ENCODE results near the gene CKS1B.
A peak's percentile ranks its signal among the peaks of the same experiment; 100 is the strongest.

Gene CKS1B

GRCh38 chr1:154940651-154941194, 33.8 kb upstream of the CKS1B start:
- no peaks in the 10 kb centered on the region for H3K36me3 ChIP-seq (replicated peaks)
- H3K4me3 ChIP-seq, result no peak overlapping the region
- in situ Hi-C loops (cut with MboI; ENCODE audit: low sequenced_read_pairs), result no loop called here
- no peaks in the 10 kb centered on the region for H3K27me3 ChIP-seq (ENCODE audit: low read depth)
- H3K9me3 ChIP-seq, result no peaks in the 10 kb centered on the region
- peak in 1 of 2 experiments; percentile 63 for DNase-seq (ENCODE audit: low spot score in 2 of 2)
- peaks cover 28% of the 10 kb centered on the region for H3K4me1 ChIP-seq

DNA sequence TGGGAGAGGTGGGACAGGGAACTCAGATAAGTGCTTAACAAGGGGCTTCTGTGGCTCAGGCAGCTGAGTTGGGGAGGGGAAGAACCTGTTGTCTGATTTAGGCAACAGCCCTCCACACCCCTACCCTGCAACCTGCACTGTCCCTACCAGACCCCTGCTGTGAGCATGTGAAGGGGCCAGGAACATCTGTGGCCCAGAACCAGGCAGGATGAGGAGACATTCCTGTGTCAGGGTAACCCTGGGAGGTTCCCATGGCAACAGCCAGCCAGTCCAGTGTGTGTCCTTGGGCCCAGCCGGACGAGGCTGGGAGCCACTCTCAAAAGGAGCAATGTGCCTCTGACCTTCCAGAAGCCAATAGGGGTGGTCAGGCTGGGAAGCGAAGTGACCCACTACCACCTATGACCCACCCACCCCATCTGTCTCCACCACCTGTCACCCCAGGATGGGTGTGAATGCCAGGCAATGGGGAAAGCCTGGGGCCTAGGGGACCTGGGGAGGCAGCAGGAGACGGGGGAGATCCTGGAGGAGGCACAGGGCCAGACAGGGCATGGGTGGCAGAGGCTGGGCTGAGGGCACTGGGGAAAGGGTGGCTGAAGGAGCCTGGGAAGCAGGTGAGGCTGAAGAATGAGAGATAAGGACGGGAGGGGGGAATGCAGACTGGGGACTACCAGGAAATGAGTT, 33.0 kb upstream of the CKS1B start:
- H3K36me3 ChIP-seq (replicated peaks), result no peaks in the 10 kb centered on the region
- H3K4me1 ChIP-seq, result peaks cover 21% of the 10 kb centered on the region
- peak in 1 of 2 experiments; percentile 60 for DNase-seq (ENCODE audit: low spot score in 2 of 2)
- no peaks in the 10 kb centered on the region for H3K27me3 ChIP-seq (ENCODE audit: low read depth)
- in situ Hi-C loops (cut with MboI; ENCODE audit: low sequenced_read_pairs), result no loop called here
- no peak overlapping the region for H3K4me3 ChIP-seq
- H3K9me3 ChIP-seq, result no peaks in the 10 kb centered on the region

GRCh38 chr1:154943649-154944400, 30.7 kb upstream of the CKS1B start:
- no peaks in the 10 kb centered on the region for H3K36me3 ChIP-seq (replicated peaks)
- in situ Hi-C loops (cut with MboI; ENCODE audit: low sequenced_read_pairs), result no loop called here
- DNase-seq (ENCODE audit: low spot score in 2 of 2), result peak; percentile 58 to 75
- no peaks in the 10 kb centered on the region for H3K27me3 ChIP-seq (ENCODE audit: low read depth)
- no peak overlapping the region for H3K4me3 ChIP-seq
- H3K4me1 ChIP-seq, result peaks cover 19% of the 10 kb centered on the region
- no peaks in the 10 kb centered on the region for H3K9me3 ChIP-seq

DNA sequence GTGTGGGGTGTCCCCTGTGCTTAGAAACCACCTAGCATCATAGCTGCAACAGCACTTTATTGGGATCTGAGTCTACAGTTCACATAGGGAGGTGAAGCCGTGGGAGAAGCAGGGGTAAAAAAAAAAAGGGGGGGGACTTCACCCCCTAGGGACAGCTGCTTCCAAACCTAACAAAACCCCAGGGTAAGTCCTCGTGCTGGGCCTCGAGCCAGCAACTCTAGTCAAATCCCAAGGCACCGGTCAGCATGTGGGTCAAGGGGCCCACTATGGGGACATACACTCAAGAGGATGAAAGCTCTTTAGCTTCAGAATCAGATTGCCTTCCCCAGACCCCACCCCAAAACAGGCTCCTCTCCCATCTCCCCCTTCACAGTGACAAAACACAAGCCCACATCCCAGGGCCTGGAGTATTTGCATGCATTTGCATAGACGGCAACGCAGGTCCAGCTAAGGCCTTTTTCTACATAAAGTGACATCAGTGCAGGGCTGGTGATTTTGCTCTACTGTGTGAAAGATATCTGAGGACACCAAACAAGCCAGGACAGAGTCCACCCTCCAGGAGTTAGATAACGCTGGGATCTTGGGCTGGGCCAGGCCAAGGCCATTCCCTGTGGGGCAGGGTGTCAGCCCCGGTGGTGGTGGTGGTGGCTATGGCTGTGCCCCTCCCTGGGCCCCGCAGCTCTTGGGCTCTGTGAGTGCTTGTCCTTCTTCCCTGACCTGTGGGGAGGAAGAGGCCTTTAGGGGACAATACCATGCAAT, 29.9 kb upstream of the CKS1B start:
- no peak for DNase-seq (ENCODE audit: low spot score in 2 of 2)
- Histone ChIP-seq H3K4me1 (peaks cover 19% of the 10 kb centered on the region), H3K27me3 (ENCODE audit: low read depth) (no peaks in the 10 kb centered on the region), H3K4me3 (no peak overlapping the region), H3K9me3 (no peaks in the 10 kb centered on the region), H3K36me3 (replicated peaks) (no peaks in the 10 kb centered on the region)
- in situ Hi-C loops (cut with MboI; ENCODE audit: low sequenced_read_pairs), result no loop called here

DNA sequence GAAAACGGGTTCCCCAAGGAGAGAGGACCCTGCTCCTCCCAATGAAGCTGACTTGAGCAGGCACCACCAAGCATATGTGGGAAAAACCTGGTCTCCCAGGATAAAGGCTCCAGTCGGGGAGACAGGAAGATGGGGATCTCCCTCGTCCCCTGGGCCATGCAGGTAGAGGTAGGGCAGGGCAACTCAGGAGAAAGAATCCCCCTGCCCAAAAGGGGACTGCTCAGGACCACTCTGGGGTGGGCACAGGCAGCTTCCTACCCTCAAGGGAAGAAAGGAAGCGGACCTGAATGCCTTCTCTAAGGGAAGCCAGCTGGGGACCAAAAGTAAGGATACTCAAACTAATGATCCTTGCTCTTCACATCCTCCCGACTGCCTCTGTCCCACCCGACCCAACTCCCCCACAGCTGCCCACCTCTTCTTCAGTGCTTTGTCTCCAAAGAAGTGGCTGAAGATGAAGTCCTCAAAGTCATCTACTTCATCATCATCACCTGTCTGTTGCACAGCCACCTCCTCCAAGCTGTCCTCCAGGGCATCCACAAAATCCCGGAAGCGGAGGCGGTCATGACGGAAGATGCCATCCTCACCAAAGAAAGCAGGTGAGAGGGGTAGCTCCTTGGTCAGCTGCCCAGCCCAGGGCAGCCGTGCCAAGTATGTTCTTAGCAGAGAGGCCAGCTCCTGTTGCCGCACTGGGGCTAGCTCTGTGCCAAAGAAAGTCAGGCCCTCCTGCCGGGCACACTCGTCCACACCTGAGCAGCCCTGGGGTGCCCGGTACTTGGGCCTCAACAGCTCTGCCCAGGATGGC, 29.1 kb upstream of the CKS1B start:
- in situ Hi-C loops (cut with MboI; ENCODE audit: low sequenced_read_pairs), result no loop called here
- Histone ChIP-seq H3K27me3 (ENCODE audit: low read depth) (no peaks in the 10 kb centered on the region), H3K4me1 (peaks cover 15% of the 10 kb centered on the region), H3K9me3 (no peaks in the 10 kb centered on the region), H3K4me3 (no peak overlapping the region), H3K36me3 (replicated peaks) (no peaks in the 10 kb centered on the region)
- no peak for DNase-seq (ENCODE audit: low spot score in 2 of 2)

DNA sequence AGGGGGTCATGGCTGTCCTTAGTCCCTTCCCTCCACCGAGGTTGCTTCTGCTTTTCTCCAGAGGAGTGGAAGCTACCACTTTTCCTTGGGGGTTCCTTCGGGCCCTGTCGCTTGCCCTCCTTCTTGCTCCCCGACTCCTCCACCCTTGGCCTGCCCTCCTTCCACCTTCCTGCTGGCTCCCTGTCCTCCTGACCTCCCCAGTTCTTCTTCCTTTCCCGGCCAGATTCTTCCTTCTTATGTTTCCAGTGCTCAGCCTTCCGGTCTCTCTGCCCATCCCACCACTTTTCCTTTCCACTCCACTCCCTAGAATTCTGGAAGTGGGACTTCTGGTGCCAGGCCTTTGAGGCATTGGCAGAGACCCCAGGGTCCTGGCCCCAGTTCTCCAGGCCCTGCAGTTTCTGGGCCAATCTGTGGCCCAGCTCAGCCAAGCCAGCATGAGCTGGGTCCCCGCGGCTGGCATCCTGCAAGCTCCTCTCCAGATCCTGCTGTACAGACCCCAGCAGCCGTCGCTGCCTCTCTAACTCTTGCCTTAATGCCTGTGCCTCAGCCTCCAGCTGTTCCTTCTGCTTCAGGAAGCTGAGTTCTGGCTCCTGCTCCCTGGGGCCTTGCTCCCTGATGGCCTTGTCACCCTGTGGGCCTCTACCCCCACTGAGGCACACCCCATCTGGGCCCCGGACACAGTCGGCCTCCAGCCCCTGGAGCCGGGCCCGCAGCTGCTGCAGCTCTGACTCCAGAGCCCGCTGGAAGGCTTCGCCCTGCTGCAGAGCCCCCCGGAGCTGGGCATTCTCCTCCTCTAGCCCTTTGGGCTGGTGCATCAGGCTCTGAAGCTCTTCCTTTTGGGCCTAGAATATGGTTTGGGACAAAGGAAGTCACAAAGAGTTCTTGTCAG, 28.3 kb upstream of the CKS1B start:
- DNase-seq (ENCODE audit: low spot score in 2 of 2), result no peak
- Histone ChIP-seq H3K4me3 (no peak overlapping the region), H3K27me3 (ENCODE audit: low read depth) (no peaks in the 10 kb centered on the region), H3K4me1 (peaks cover 10% of the 10 kb centered on the region; the same call in 1 of the 2 replicates), H3K9me3 (no peaks in the 10 kb centered on the region), H3K36me3 (replicated peaks) (no peaks in the 10 kb centered on the region)
- in situ Hi-C loops (cut with MboI; ENCODE audit: low sequenced_read_pairs), result no loop called here

DNA sequence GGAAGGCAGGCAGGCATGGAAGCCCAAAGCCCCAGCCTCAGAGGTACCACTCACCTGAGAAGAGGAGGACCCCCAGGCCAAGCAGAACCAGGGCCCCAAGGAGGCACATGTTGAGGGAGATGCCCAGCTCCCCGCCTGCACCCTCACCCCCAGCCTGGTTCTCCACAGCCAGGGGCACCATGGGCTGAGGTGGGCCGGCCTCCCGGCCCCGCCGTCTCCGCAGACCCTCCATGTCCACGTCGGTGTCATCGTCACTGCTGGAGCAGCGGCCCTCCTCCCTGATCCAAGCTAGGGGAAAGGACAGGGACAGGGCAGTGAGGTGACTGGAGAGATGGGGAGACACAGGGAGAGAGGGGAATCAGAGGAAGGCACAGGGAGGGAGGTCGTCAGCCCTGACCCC, 26.4 kb upstream of the CKS1B start:
- Histone ChIP-seq H3K4me1 (peaks cover 10% of the 10 kb centered on the region; the same call in 1 of the 2 replicates), H3K27me3 (ENCODE audit: low read depth) (no peaks in the 10 kb centered on the region), H3K36me3 (replicated peaks) (no peaks in the 10 kb centered on the region), H3K4me3 (no peak overlapping the region), H3K9me3 (no peaks in the 10 kb centered on the region)
- DNase-seq (ENCODE audit: low spot score in 2 of 2), result no peak
- in situ Hi-C loops (cut with MboI; ENCODE audit: low sequenced_read_pairs), result no loop called here

GRCh38 chr1:154951901-154952657, 22.4 kb upstream of the CKS1B start:
- no peak overlapping the region for H3K4me3 ChIP-seq
- in situ Hi-C loops (cut with MboI; ENCODE audit: low sequenced_read_pairs), result no loop called here
- no peak for DNase-seq (ENCODE audit: low spot score in 2 of 2)
- H3K27me3 ChIP-seq (ENCODE audit: low read depth), result no peaks in the 10 kb centered on the region
- no peaks in the 10 kb centered on the region for H3K36me3 ChIP-seq (replicated peaks)
- no peaks in the 10 kb centered on the region for H3K9me3 ChIP-seq
- H3K4me1 ChIP-seq, result peaks cover 19% of the 10 kb centered on the region

GRCh38 chr1:154952664-154953063, 21.8 kb upstream of the CKS1B start:
- Histone ChIP-seq H3K4me3 (no peak overlapping the region), H3K36me3 (replicated peaks) (no peaks in the 10 kb centered on the region), H3K4me1 (peaks cover 19% of the 10 kb centered on the region), H3K9me3 (no peaks in the 10 kb centered on the region), H3K27me3 (ENCODE audit: low read depth) (no peaks in the 10 kb centered on the region)
- in situ Hi-C loops (cut with MboI; ENCODE audit: low sequenced_read_pairs), result no loop called here
- no peak for DNase-seq (ENCODE audit: low spot score in 2 of 2)

- Histone ChIP-seq H3K36me3 (replicated peaks) (peaks cover 6% of the 10 kb centered on the region), H3K27me3 (ENCODE audit: low read depth) (no peaks in the 10 kb centered on the region), H3K9me3 (no peaks in the 10 kb centered on the region), H3K4me3 (no peak overlapping the region), H3K4me1 (peaks cover 19% of the 10 kb centered on the region)
- DNase-seq (ENCODE audit: low spot score in 2 of 2), result no peak
- in situ Hi-C loops (cut with MboI; ENCODE audit: low sequenced_read_pairs), result no loop called here
Observed at GRCh38 chr1:154953611-154954038, 20.9 kb upstream of the CKS1B start.

- Histone ChIP-seq H3K36me3 (replicated peaks) (peaks cover 15% of the 10 kb centered on the region), H3K4me1 (peaks cover 19% of the 10 kb centered on the region), H3K9me3 (no peaks in the 10 kb centered on the region), H3K4me3 (no peak overlapping the region), H3K27me3 (ENCODE audit: low read depth) (no peaks in the 10 kb centered on the region)
- DNase-seq (ENCODE audit: low spot score in 2 of 2), result no peak
- in situ Hi-C loops (cut with MboI; ENCODE audit: low sequenced_read_pairs), result no loop called here
Observed at GRCh38 chr1:154954541-154954940, 19.9 kb upstream of the CKS1B start.

Data from HAP-1 (cell line).